Measurements from ENCODE around the gene MLKL. TPM values are rescaled to one million over a fixed set of nuclear protein-coding genes. Genes with fewer than 3 reads are reported as not detected.

Gene MLKL
- total RNA-seq, 4 donors from 2014 or later: 1.2 to 4.6 (median 2.9) TPM

DNA sequence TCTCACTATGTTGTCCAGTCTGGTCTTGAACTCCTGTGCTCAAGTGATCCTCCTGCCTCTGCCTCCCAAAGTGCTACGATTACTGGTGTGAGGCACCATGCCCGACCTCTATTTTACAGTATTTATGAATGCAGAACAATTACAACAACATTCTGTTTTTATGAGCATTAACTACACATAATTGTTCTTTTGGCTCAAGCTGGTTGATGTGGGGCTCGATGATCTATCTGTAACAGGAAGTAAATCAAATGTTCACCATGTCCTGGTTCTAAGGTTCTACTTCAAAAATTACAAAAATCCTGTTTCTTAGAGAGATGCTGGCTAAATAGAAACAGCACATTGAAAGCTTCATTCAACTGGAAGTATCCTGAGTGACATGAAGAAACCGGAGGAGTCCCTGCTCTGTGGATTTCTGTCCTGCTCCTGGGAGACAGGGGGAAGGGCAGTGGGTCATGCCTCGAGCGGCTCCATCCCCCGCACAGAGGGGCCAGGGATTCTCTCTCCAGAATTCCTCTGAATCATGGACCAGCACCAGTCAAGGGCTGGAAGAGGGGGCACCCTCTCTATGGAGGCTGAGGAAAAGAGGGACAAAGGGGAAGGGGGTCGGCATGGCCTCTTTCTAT, 42.5 kb upstream of the MLKL start:
- H3K9me3 ChIP-seq: no peaks in the 10 kb centered on the region
- no peak for DNase-seq
- H3K36me3 ChIP-seq: no peaks in the 10 kb centered on the region
- peaks cover 0 to 3% (median 0%) of the 10 kb centered on the region in 3 donors for H3K27me3 ChIP-seq
- no peaks in the 10 kb centered on the region for H3K4me1 ChIP-seq
- H3K27ac ChIP-seq: no peak overlapping the region
- no peak for TF ChIP-seq POLR2A (IDR thresholded peaks at IDR 0.05)
- TF ChIP-seq, protein P1, sequence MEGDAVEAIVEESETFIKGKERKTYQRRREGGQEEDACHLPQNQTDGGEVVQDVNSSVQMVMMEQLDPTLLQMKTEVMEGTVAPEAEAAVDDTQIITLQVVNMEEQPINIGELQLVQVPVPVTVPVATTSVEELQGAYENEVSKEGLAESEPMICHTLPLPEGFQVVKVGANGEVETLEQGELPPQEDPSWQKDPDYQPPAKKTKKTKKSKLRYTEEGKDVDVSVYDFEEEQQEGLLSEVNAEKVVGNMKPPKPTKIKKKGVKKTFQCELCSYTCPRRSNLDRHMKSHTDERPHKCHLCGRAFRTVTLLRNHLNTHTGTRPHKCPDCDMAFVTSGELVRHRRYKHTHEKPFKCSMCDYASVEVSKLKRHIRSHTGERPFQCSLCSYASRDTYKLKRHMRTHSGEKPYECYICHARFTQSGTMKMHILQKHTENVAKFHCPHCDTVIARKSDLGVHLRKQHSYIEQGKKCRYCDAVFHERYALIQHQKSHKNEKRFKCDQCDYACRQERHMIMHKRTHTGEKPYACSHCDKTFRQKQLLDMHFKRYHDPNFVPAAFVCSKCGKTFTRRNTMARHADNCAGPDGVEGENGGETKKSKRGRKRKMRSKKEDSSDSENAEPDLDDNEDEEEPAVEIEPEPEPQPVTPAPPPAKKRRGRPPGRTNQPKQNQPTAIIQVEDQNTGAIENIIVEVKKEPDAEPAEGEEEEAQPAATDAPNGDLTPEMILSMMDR (IDR thresholded peaks at IDR 0.05 in 4 of 5, conservative IDR thresholded peaks at IDR 0.05 in 1 of 5): no peak
- in situ Hi-C loops (cut with MboI; ENCODE audit: low sequenced_read_pairs in 4 of 4) (no loop called here), intact Hi-C loops (cut with DNase I; ENCODE audit: low total_unique reads) (no loop called here)
- no peak for ATAC-seq
- no peak overlapping the region for H3K4me3 ChIP-seq

DNA sequence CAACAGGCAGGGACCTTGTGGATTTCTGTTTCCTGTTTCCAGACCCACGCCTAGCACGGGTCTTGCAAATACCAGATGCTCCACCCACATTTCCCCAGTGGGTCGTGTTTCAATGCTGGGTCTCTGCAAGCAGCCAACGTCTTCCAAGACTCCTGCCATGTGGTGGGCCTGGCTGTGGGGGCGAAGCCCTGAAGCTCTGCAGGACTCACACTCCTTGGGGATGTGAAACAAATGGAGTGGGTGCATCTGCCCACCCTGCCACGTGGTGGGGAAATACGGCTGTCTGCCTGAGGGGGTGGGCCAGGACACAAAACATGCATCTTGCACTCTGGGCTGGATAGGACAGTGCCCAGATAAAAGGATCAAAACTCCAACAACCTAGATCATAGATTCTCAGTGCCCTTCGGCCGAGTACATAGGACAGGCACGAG, 41.4 kb upstream of the MLKL start:
- Histone ChIP-seq H3K9me3 (no peaks in the 10 kb centered on the region), H3K27ac (no peak overlapping the region), H3K36me3 (no peaks in the 10 kb centered on the region), H3K27me3 (peaks cover 0 to 3% (median 3%) of the 10 kb centered on the region in 3 donors), H3K4me1 (no peaks in the 10 kb centered on the region), H3K4me3 (no peak overlapping the region)
- no peak for TF ChIP-seq POLR2A (IDR thresholded peaks at IDR 0.05)
- TF ChIP-seq, protein P1 (IDR thresholded peaks at IDR 0.05 in 4 of 5, conservative IDR thresholded peaks at IDR 0.05 in 1 of 5): no peak
- intact Hi-C loops (cut with DNase I; ENCODE audit: low total_unique reads): no loop called here
- DNase-seq (no peak), ATAC-seq (no peak)
- in situ Hi-C loops (cut with MboI; ENCODE audit: low sequenced_read_pairs in 4 of 4): no loop called here

DNA sequence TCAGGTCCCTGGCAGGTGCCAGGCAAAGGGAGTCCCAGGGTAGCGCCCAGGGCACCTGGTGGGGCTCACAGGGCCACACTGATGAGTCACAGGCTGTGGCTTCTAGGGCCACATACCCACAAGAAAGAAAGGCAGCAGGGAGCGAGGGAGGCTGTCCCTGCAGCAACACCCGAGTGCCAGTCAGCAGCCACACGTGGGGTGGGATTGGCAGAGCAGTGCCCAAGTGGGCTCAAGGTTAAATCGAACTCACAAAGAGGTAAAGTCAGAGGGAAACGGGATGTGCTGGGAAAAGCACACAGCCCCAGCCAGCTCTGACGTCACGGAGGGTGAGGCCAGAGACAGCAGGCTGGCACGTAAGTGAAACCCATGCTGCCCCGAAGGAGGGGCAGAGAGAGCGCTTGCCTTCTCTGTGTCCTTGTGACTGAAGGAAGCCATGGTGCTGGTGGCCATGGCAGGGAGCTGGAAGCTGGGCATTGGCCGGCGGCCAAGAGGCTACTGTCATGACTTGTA, 40.2 kb upstream of the MLKL start:
- Histone ChIP-seq H3K27ac (no peak overlapping the region), H3K9me3 (no peaks in the 10 kb centered on the region), H3K4me1 (no peaks in the 10 kb centered on the region), H3K27me3 (peaks cover 0 to 3% (median 3%) of the 10 kb centered on the region in 3 donors), H3K36me3 (no peaks in the 10 kb centered on the region), H3K4me3 (no peak overlapping the region)
- intact Hi-C loops (cut with DNase I; ENCODE audit: low total_unique reads) (no loop called here), in situ Hi-C loops (cut with MboI; ENCODE audit: low sequenced_read_pairs in 4 of 4) (no loop called here)
- ATAC-seq (no peak), DNase-seq (no peak)
- TF ChIP-seq POLR2A (IDR thresholded peaks at IDR 0.05): no peak
- TF ChIP-seq, protein P1 (IDR thresholded peaks at IDR 0.05 in 4 of 5, conservative IDR thresholded peaks at IDR 0.05 in 1 of 5): no peak

DNA sequence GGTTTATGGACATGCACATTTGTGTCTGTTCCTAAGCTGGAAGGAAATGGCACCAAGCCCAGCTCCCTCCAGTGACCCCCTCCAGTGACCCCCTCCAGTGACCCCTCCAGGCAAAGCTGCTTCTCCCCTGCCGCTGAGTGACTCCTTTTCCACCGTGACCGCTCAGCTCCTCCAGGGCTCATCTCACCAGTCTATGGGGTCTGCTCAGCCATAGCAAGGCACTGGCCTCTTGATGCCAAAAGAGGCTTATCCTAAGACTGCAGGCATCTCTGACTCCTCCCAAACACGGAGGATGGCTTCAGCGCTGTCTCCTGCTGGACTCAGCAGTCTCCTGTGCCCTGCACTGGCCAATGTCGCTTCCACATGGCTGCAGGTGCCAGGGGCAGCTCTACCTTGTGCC, 38.6 kb upstream of the MLKL start:
- Histone ChIP-seq H3K27me3 (peaks cover 0 to 3% (median 3%) of the 10 kb centered on the region in 3 donors), H3K27ac (no peak overlapping the region), H3K9me3 (no peaks in the 10 kb centered on the region), H3K36me3 (no peaks in the 10 kb centered on the region), H3K4me3 (no peak overlapping the region), H3K4me1 (no peaks in the 10 kb centered on the region)
- in situ Hi-C loops (cut with MboI; ENCODE audit: low sequenced_read_pairs in 4 of 4) (no loop called here), intact Hi-C loops (cut with DNase I; ENCODE audit: low total_unique reads) (no loop called here)
- TF ChIP-seq, protein P1 (IDR thresholded peaks at IDR 0.05 in 4 of 5, conservative IDR thresholded peaks at IDR 0.05 in 1 of 5): no peak
- no peak for TF ChIP-seq POLR2A (IDR thresholded peaks at IDR 0.05)
- ATAC-seq (no peak), DNase-seq (no peak)
